ENCODE data around the gene ROBO1. TPM values are rescaled to one million over a fixed set of nuclear protein-coding genes. Genes with fewer than 3 reads are reported as not detected.
"Not testable (repeated sequence)": the region's sequence is repeated elsewhere in the genome, so short reads cannot be mapped to it uniquely, and the experiment has no call there.

Gene ROBO1
- total and polyA plus RNA-seq, 12 donors = 6.4 to 144 (median 43.9) TPM

DNA sequence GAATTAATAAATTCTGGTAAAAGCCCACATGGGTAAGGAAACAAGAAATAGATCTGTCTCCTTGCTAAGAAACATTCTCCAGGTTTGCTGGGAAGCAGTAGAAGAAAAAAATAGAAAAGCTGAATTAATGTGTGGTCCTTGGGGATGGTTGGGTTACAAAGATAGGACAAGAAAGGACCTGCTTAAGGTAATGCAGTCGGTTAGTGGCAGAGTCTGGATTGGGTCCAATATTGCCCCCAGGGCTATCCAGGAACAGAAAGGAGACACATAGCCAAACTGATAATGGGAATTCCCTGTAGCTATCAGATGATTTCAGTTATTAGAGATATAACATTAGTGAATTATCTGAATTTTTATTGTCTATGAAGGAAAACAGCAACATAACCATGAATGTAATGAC is 584.3 kb downstream of the ROBO1 start:
- intact Hi-C loops (cut with DNase I) = no loop called here
- Histone ChIP-seq H3K4me1 (replicated peaks in 1 of 2) (no peaks in the 10 kb centered on the region), H3K27me3 (no peaks in the 10 kb centered on the region), H3K36me3 (replicated peaks in 1 of 2) (no peaks in the 10 kb centered on the region), H3K4me3 (no peak overlapping the region), H3K9me3 (replicated peaks in 1 of 3) (no peaks in the 10 kb centered on the region), H3K27ac (no peak overlapping the region)
- WGBS, 4 donors = 67 to 78% (median 72%) methylated on average over 1 of the region's 1 CpG
- no peak for TF ChIP-seq POLR2A (IDR thresholded peaks at IDR 0.05)
- TF ChIP-seq, protein P1, sequence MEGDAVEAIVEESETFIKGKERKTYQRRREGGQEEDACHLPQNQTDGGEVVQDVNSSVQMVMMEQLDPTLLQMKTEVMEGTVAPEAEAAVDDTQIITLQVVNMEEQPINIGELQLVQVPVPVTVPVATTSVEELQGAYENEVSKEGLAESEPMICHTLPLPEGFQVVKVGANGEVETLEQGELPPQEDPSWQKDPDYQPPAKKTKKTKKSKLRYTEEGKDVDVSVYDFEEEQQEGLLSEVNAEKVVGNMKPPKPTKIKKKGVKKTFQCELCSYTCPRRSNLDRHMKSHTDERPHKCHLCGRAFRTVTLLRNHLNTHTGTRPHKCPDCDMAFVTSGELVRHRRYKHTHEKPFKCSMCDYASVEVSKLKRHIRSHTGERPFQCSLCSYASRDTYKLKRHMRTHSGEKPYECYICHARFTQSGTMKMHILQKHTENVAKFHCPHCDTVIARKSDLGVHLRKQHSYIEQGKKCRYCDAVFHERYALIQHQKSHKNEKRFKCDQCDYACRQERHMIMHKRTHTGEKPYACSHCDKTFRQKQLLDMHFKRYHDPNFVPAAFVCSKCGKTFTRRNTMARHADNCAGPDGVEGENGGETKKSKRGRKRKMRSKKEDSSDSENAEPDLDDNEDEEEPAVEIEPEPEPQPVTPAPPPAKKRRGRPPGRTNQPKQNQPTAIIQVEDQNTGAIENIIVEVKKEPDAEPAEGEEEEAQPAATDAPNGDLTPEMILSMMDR (IDR thresholded peaks at IDR 0.05) = no peak
- DNase-seq = no peak

DNA sequence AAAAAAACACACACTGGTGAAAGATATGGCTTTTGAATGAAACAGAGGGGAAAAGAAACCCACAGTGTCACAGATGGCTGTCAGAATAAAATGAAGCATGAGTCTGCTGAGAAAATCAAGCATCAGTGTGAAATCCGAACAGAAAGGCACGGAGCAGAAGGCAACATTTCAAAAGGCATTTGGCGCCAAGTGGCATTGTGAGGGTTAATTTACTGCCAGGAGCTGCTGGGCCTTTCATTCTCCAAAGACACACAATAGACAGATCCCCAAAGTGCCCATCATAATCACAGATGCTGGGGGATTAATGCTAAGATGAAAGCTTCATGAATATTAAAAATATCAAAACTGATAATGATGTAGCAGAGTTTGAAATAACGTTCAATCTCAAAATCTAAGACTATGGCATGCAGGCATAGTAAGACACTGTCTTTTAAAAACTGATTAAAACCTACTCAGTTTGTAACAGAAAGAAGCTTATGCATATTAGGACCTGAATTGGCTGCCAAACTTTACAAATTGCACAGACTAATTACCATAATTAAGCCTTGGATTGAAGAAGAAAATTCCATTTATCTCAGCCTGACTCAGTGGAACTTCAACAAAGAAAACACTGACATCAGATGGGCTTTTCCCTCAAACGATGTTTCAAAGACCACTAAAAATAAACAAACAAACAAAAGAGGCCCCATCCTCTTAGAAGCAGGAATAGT is 589.2 kb downstream of the ROBO1 start:
- TF ChIP-seq POLR2A (IDR thresholded peaks at IDR 0.05) = no peak
- TF ChIP-seq, protein P1 (IDR thresholded peaks at IDR 0.05) = no peak
- H3K9me3 ChIP-seq (replicated peaks in 1 of 3) = no peaks in the 10 kb centered on the region
- no peak overlapping the region for H3K27ac ChIP-seq
- no peak for DNase-seq
- H3K4me1 ChIP-seq (replicated peaks in 1 of 2) = no peaks in the 10 kb centered on the region
- H3K36me3 ChIP-seq (replicated peaks in 1 of 2) = no peaks in the 10 kb centered on the region
- 54 to 61% (median 58%) methylated on average over 5 of the region's 5 CpGs for WGBS, 4 donors
- H3K27me3 ChIP-seq = no peaks in the 10 kb centered on the region
- intact Hi-C loops (cut with DNase I) = no loop called here
- no peak overlapping the region for H3K4me3 ChIP-seq

GRCh38 chr3:79175870-79176269 is 591.9 kb downstream of the ROBO1 start:
- no peak for DNase-seq
- H3K4me3 ChIP-seq = no peak overlapping the region
- intact Hi-C loops (cut with DNase I) = no loop called here
- no peak for TF ChIP-seq POLR2A (IDR thresholded peaks at IDR 0.05)
- TF ChIP-seq, protein P1 (IDR thresholded peaks at IDR 0.05) = no peak
- H3K4me1 ChIP-seq (replicated peaks in 1 of 2) = no peaks in the 10 kb centered on the region
- no peaks in the 10 kb centered on the region for H3K36me3 ChIP-seq (replicated peaks in 1 of 2)
- no peaks in the 10 kb centered on the region for H3K27me3 ChIP-seq
- no peaks in the 10 kb centered on the region for H3K9me3 ChIP-seq (replicated peaks in 1 of 3)
- H3K27ac ChIP-seq = no peak overlapping the region
- 60 to 88% (median 66%) methylated on average over 1 of the region's 1 CpG for WGBS, 4 donors

GRCh38 chr3:79173259-79173658 is 594.5 kb downstream of the ROBO1 start:
- 60 to 94% (median 88%) methylated on average over 1 to 21 of the region's 21 CpGs for WGBS, 4 donors

GRCh38 chr3:79172241-79172640 is 595.6 kb downstream of the ROBO1 start:
- TF ChIP-seq, protein P1 (IDR thresholded peaks at IDR 0.05) = no peak
- no peak for TF ChIP-seq POLR2A (IDR thresholded peaks at IDR 0.05)
- 69 to 73% (median 69%) methylated on average over 1 of the region's 1 CpG for whole genome bisulfite sequencing, 4 donors

More at GRCh38 chr3:79173259-79173658, 594.5 kb downstream of the ROBO1 start:
- H3K4me1 ChIP-seq (replicated peaks in 1 of 2); H3K27ac ChIP-seq; H3K9me3 ChIP-seq (replicated peaks in 1 of 3); H3K4me3 ChIP-seq; intact Hi-C loops (cut with DNase I); DNase-seq; H3K27me3 ChIP-seq; H3K36me3 ChIP-seq (replicated peaks in 1 of 2): not testable (repeated sequence)

More at GRCh38 chr3:79172241-79172640, 595.6 kb downstream of the ROBO1 start:
- Histone ChIP-seq H3K27ac (no peak overlapping the region), H3K36me3 (replicated peaks in 1 of 2) (no peaks in the 10 kb centered on the region), H3K4me1 (replicated peaks in 1 of 2) (no peaks in the 10 kb centered on the region), H3K27me3 (no peaks in the 10 kb centered on the region), H3K9me3 (replicated peaks in 1 of 3) (no peaks in the 10 kb centered on the region), H3K4me3 (no peak overlapping the region)
- intact Hi-C loops (cut with DNase I) = no loop called here
- no peak for DNase-seq
